Measurements from ENCODE around the gene RBPJ. TPM values are rescaled to one million over a fixed set of nuclear protein-coding genes. Genes with fewer than 3 reads are reported as not detected.

RBPJ gene
- total RNA-seq, 4 donors from 2014 or later = 28.7 to 65.6 (median 37.1) TPM

- Histone ChIP-seq H3K27ac (no peak overlapping the region), H3K4me1 (no peaks in the 10 kb centered on the region), H3K36me3 (no peaks in the 10 kb centered on the region), H3K4me3 (no peak overlapping the region), H3K27me3 (peaks cover 0 to 9% (median 0%) of the 10 kb centered on the region in 4 donors), H3K9me3 (no peaks in the 10 kb centered on the region)
- WGBS, 2 donors = 88% methylated on average over 9 of the region's 9 CpGs
- no peak for DNase-seq
- TF ChIP-seq CTCF (IDR thresholded peaks at IDR 0.05) = no peak
- TF ChIP-seq POLR2A (IDR thresholded peaks at IDR 0.05) = no peak
- intact Hi-C loops (cut with DNase I) = loop anchor here (10.0 kb wide), 1 partner anchor 536 kb away; no protein-coding TSS in a partner anchor
These were observed 147.6 kb downstream of the RBPJ start for GRCh38 chr4:26468283-26468949.

- Histone ChIP-seq H3K27me3 (peaks cover 0 to 4% (median 0%) of the 10 kb centered on the region in 4 donors), H3K4me3 (no peak overlapping the region), H3K4me1 (no peaks in the 10 kb centered on the region), H3K27ac (no peak overlapping the region), H3K36me3 (no peaks in the 10 kb centered on the region), H3K9me3 (no peaks in the 10 kb centered on the region)
- WGBS, 2 donors = 64 to 100% methylated on average over 1 to 4 of the region's 4 CpGs
- DNase-seq = no peak
- intact Hi-C loops (cut with DNase I) = loop anchor here (10.0 kb wide), 1 partner anchor 536 kb away; no protein-coding TSS in a partner anchor
- TF ChIP-seq POLR2A (IDR thresholded peaks at IDR 0.05) (no peak), CTCF (IDR thresholded peaks at IDR 0.05) (no peak)
These were observed 148.2 kb downstream of the RBPJ start for GRCh38 chr4:26468977-26469376.

- TF ChIP-seq POLR2A (IDR thresholded peaks at IDR 0.05) = no peak
- no peak for TF ChIP-seq CTCF (IDR thresholded peaks at IDR 0.05)
- Histone ChIP-seq H3K27me3 (no peaks in the 10 kb centered on the region), H3K36me3 (no peaks in the 10 kb centered on the region), H3K27ac (no peak overlapping the region), H3K4me3 (no peak overlapping the region), H3K4me1 (no peaks in the 10 kb centered on the region), H3K9me3 (no peaks in the 10 kb centered on the region)
- intact Hi-C loops (cut with DNase I) = no loop called here
- 50 to 88% methylated on average over 1 of the region's 1 CpG for WGBS, 2 donors
- DNase-seq = no peak
These were observed 151.1 kb downstream of the RBPJ start for GRCh38 chr4:26471890-26472289.

- 89 to 90% methylated on average over 7 of the region's 8 CpGs for WGBS, 2 donors
- intact Hi-C loops (cut with DNase I) = no loop called here
These were observed 153.1 kb downstream of the RBPJ start for GRCh38 chr4:26473893-26474292.

More at GRCh38 chr4:26473893-26474292, 153.1 kb downstream of the RBPJ start:
- H3K36me3 ChIP-seq = no peaks in the 10 kb centered on the region
- no peaks in the 10 kb centered on the region for H3K4me1 ChIP-seq
- H3K9me3 ChIP-seq = no peaks in the 10 kb centered on the region
- H3K27me3 ChIP-seq = no peaks in the 10 kb centered on the region
- H3K27ac ChIP-seq = no peak overlapping the region
- no peak overlapping the region for H3K4me3 ChIP-seq
- DNase-seq = no peak
- no peak for TF ChIP-seq POLR2A (IDR thresholded peaks at IDR 0.05)
- TF ChIP-seq CTCF (IDR thresholded peaks at IDR 0.05) = no peak

All from esophagus squamous epithelium (tissue), 5 donors.